ENCODE measurements around the gene MT3. TPM values are rescaled to one million over a fixed set of nuclear protein-coding genes. Genes with fewer than 3 reads are reported as not detected.
A peak's percentile ranks its signal among the peaks of the same experiment; 100 is the strongest.

The MT3 gene
- total RNA-seq, 4 donors from 2014 or later: 1.2 TPM; not detected in 3

GRCh38 chr16:56635441-56635967, 46.2 kb downstream of the MT3 start:
- H3K4me3 ChIP-seq (ENCODE audit: low read depth, poor library complexity, severe bottlenecking): no peak overlapping the region
- intact Hi-C loops (cut with DNase I; ENCODE audit: low total_unique reads): no loop called here
- TF ChIP-seq CTCF (IDR thresholded peaks at IDR 0.05): no peak
- TF ChIP-seq POLR2A (IDR thresholded peaks at IDR 0.05): no peak
- no peak for DNase-seq (ENCODE audit: low spot score in 2 of 2)
- WGBS, 2 donors: 63 to 67% methylated on average over 29 to 31 of the region's 40 CpGs

GRCh38 chr16:56636616-56637413, 47.5 kb downstream of the MT3 start:
- DNase-seq (ENCODE audit: low spot score in 2 of 2): no peak
- H3K4me3 ChIP-seq (ENCODE audit: low read depth, poor library complexity, severe bottlenecking): no peak overlapping the region
- 75 to 76% methylated on average over 9 of the region's 9 CpGs for WGBS, 2 donors
- intact Hi-C loops (cut with DNase I; ENCODE audit: low total_unique reads): no loop called here
- TF ChIP-seq CTCF (IDR thresholded peaks at IDR 0.05): no peak
- no peak for TF ChIP-seq POLR2A (IDR thresholded peaks at IDR 0.05)

GRCh38 chr16:56637814-56638750, 48.8 kb downstream of the MT3 start, which contains the start of gene MT1A:
MT1A (plus strand) TSS chr16:56638666; CDS start chr16:56638739, 73 bp downstream.
- intact Hi-C loops (cut with DNase I; ENCODE audit: low total_unique reads): no loop called here
- peak; percentile 74 to 97 for DNase-seq (ENCODE audit: low spot score in 2 of 2)
- WGBS, 2 donors: 21 to 25% methylated on average over 63 to 66 of the region's 68 CpGs
- H3K4me3 ChIP-seq (ENCODE audit: low read depth, poor library complexity, severe bottlenecking): no peak within 1 kb of the TSS
- TF ChIP-seq CTCF (IDR thresholded peaks at IDR 0.05): no peak
- TF ChIP-seq POLR2A (IDR thresholded peaks at IDR 0.05): no peak

GRCh38 chr16:56639045-56639444, 49.7 kb downstream of the MT3 start:
- TF ChIP-seq CTCF (IDR thresholded peaks at IDR 0.05) (no peak), POLR2A (IDR thresholded peaks at IDR 0.05) (no peak)
- H3K4me3 ChIP-seq (ENCODE audit: low read depth, poor library complexity, severe bottlenecking): no peak overlapping the region
- DNase-seq (ENCODE audit: low spot score in 2 of 2): no peak
- intact Hi-C loops (cut with DNase I; ENCODE audit: low total_unique reads): no loop called here
- 80 to 93% methylated on average over 1 of the region's 1 CpG for WGBS, 2 donors

- no peak for TF ChIP-seq POLR2A (IDR thresholded peaks at IDR 0.05)
- TF ChIP-seq CTCF (IDR thresholded peaks at IDR 0.05): no peak
- 93 to 94% methylated on average over 1 of the region's 1 CpG for WGBS, 2 donors
- H3K4me3 ChIP-seq (ENCODE audit: low read depth, poor library complexity, severe bottlenecking): no peak overlapping the region
- no peak for DNase-seq (ENCODE audit: low spot score in 2 of 2)
- intact Hi-C loops (cut with DNase I; ENCODE audit: low total_unique reads): no loop called here
Measured at GRCh38 chr16:56640076-56640475, 50.7 kb downstream of the MT3 start.

Other genes starting within 250 kb of the MT3 start
- gene AMFR, start 164.0 kb upstream of the MT3 start, total RNA-seq: 100 to 1,000 TPM in 3 of 4 donors, 10 to 100 TPM in 1; 77.3 to 149 (median 124) TPM
- gene NUDT21, start 138.2 kb upstream of the MT3 start, total RNA-seq: 10 to 100 TPM; 39.9 to 98.6 (median 46.1) TPM
- 10 to 100 TPM; 17.0 to 42.2 (median 34.6) TPM for gene OGFOD1, start 138.0 kb upstream of the MT3 start, total RNA-seq
- gene BBS2, start 69.5 kb upstream of the MT3 start, total RNA-seq: 100 to 1,000 TPM in 2 of 4 donors, 10 to 100 TPM in 2; 76.6 to 106 (median 92.4) TPM
- 1,000 to 10,000 TPM in 1 of 4 donors, 100 to 1,000 TPM in 1, 10 to 100 TPM in 1, not detected in 1; 46.1 to 1,445 (median 937) TPM for gene MT4, start 24.5 kb upstream of the MT3 start, total RNA-seq
- 100 to 1,000 TPM in 3 of 4 donors, 10 to 100 TPM in 1; 35.8 to 190 (median 135) TPM for gene MT2A, start 19.1 kb downstream of the MT3 start, total RNA-seq
- gene MT1E, start 36.3 kb downstream of the MT3 start, total RNA-seq: 100 to 1,000 TPM; 140 to 437 (median 224) TPM
- gene MT1M, start 43.1 kb downstream of the MT3 start, total RNA-seq: 10 to 100 TPM; 14.1 to 29.7 (median 17.1) TPM
- gene MT1A, start 49.1 kb downstream of the MT3 start, total RNA-seq: 10 to 100 TPM in 2 of 4 donors, 1 to 10 TPM in 2; 3.7 to 23.3 (median 11.2) TPM
- gene MT1B, start 62.4 kb downstream of the MT3 start, total RNA-seq: not detected
- 10 to 100 TPM in 2 of 4 donors, 1 to 10 TPM in 2; 2.1 to 17.2 (median 8.3) TPM for gene MT1F, start 68.4 kb downstream of the MT3 start, total RNA-seq
- gene MT1G, start 78.5 kb downstream of the MT3 start, total RNA-seq: 10 to 100 TPM in 2 of 4 donors, 1 to 10 TPM in 1, not detected in 1; 5.6 to 46.4 (median 37.8) TPM
- gene MT1H, start 80.3 kb downstream of the MT3 start, total RNA-seq: 1 to 10 TPM in 2 of 4 donors, not detected in 2; 1.2 to 3.9 TPM
- 1,000 to 10,000 TPM; 1,041 to 3,584 (median 2,610) TPM for gene MT1X, start 92.9 kb downstream of the MT3 start, total RNA-seq
- 10 to 100 TPM; 21.0 to 40.6 (median 31.2) TPM for gene NUP93, start 140.6 kb downstream of the MT3 start, total RNA-seq

Data from lower leg skin (tissue), 4 donors.